ENCODE measurements around the gene GABARAP.
A peak's percentile ranks its signal among the peaks of the same experiment; 100 is the strongest.

GABARAP gene

GRCh38 chr17:7260651-7261378 lies 18.6 kb upstream of the GABARAP start:
- no peak for DNase-seq
- H3K36me3 ChIP-seq (ENCODE audit: control insufficient read depth, insufficient read depth, low read length), result peaks cover 15% of the 10 kb centered on the region
- peak overlapping the region; percentile 57 for H3K27ac ChIP-seq (ENCODE audit: insufficient read depth, low read length, poor library complexity, severe bottlenecking)
- peaks cover 30% of the 10 kb centered on the region for H3K4me1 ChIP-seq (ENCODE audit: control insufficient read depth, insufficient read depth, low read length, poor library complexity, severe bottlenecking)
- H3K27me3 ChIP-seq (replicated peaks; ENCODE audit: control insufficient read depth, insufficient read depth, low read length, poor library complexity, severe bottlenecking), result no peaks in the 10 kb centered on the region
- H3K9me3 ChIP-seq (ENCODE audit: control insufficient read depth, low read length), result no peaks in the 10 kb centered on the region
- H3K4me3 ChIP-seq (ENCODE audit: insufficient read depth, low read depth, low read length, poor library complexity, severe bottlenecking), result peak overlapping the region; percentile 62

GRCh38 chr17:7260151-7260550 lies 17.9 kb upstream of the GABARAP start:
- no peaks in the 10 kb centered on the region for H3K9me3 ChIP-seq (ENCODE audit: control insufficient read depth, low read length)

GRCh38 chr17:7259555-7259889 lies 17.3 kb upstream of the GABARAP start:
- Histone ChIP-seq H3K4me1 (ENCODE audit: control insufficient read depth, insufficient read depth, low read length, poor library complexity, severe bottlenecking) (peaks cover 30% of the 10 kb centered on the region), H3K4me3 (ENCODE audit: insufficient read depth, low read depth, low read length, poor library complexity, severe bottlenecking) (no peak overlapping the region), H3K36me3 (ENCODE audit: control insufficient read depth, insufficient read depth, low read length) (peaks cover 20% of the 10 kb centered on the region), H3K27me3 (replicated peaks; ENCODE audit: control insufficient read depth, insufficient read depth, low read length, poor library complexity, severe bottlenecking) (no peaks in the 10 kb centered on the region), H3K9me3 (ENCODE audit: control insufficient read depth, low read length) (no peaks in the 10 kb centered on the region), H3K27ac (ENCODE audit: insufficient read depth, low read length, poor library complexity, severe bottlenecking) (no peak overlapping the region)
- DNase-seq, result no peak

More at GRCh38 chr17:7260151-7260550, 17.9 kb upstream of the GABARAP start:
- no peaks in the 10 kb centered on the region for H3K27me3 ChIP-seq (replicated peaks; ENCODE audit: control insufficient read depth, insufficient read depth, low read length, poor library complexity, severe bottlenecking)
- no peak for DNase-seq
- H3K4me1 ChIP-seq (ENCODE audit: control insufficient read depth, insufficient read depth, low read length, poor library complexity, severe bottlenecking), result peaks cover 30% of the 10 kb centered on the region
- H3K4me3 ChIP-seq (ENCODE audit: insufficient read depth, low read depth, low read length, poor library complexity, severe bottlenecking), result no peak overlapping the region
- H3K36me3 ChIP-seq (ENCODE audit: control insufficient read depth, insufficient read depth, low read length), result peaks cover 15% of the 10 kb centered on the region
- H3K27ac ChIP-seq (ENCODE audit: insufficient read depth, low read length, poor library complexity, severe bottlenecking), result no peak overlapping the region

- Histone ChIP-seq H3K4me1 (ENCODE audit: control insufficient read depth, insufficient read depth, low read length, poor library complexity, severe bottlenecking) (peaks cover 30% of the 10 kb centered on the region), H3K9me3 (ENCODE audit: control insufficient read depth, low read length) (no peaks in the 10 kb centered on the region), H3K4me3 (ENCODE audit: insufficient read depth, low read depth, low read length, poor library complexity, severe bottlenecking) (no peak overlapping the region), H3K27me3 (replicated peaks; ENCODE audit: control insufficient read depth, insufficient read depth, low read length, poor library complexity, severe bottlenecking) (no peaks in the 10 kb centered on the region), H3K36me3 (ENCODE audit: control insufficient read depth, insufficient read depth, low read length) (peaks cover 23% of the 10 kb centered on the region), H3K27ac (ENCODE audit: insufficient read depth, low read length, poor library complexity, severe bottlenecking) (no peak overlapping the region)
- DNase-seq, result no peak
Measured at GRCh38 chr17:7258731-7259554, 16.7 kb upstream of the GABARAP start.

- DNase-seq, result no peak
- no peak overlapping the region for H3K27ac ChIP-seq (ENCODE audit: insufficient read depth, low read length, poor library complexity, severe bottlenecking)
- H3K27me3 ChIP-seq (replicated peaks; ENCODE audit: control insufficient read depth, insufficient read depth, low read length, poor library complexity, severe bottlenecking), result no peaks in the 10 kb centered on the region
- no peaks in the 10 kb centered on the region for H3K9me3 ChIP-seq (ENCODE audit: control insufficient read depth, low read length)
- H3K4me3 ChIP-seq (ENCODE audit: insufficient read depth, low read depth, low read length, poor library complexity, severe bottlenecking), result no peak overlapping the region
- H3K4me1 ChIP-seq (ENCODE audit: control insufficient read depth, insufficient read depth, low read length, poor library complexity, severe bottlenecking), result peaks cover 21% of the 10 kb centered on the region
- peaks cover 23% of the 10 kb centered on the region for H3K36me3 ChIP-seq (ENCODE audit: control insufficient read depth, insufficient read depth, low read length)
Measured at GRCh38 chr17:7256766-7257456, 14.7 kb upstream of the GABARAP start.

- Histone ChIP-seq H3K27ac (ENCODE audit: insufficient read depth, low read length, poor library complexity, severe bottlenecking) (no peak overlapping the region), H3K9me3 (ENCODE audit: control insufficient read depth, low read length) (no peaks in the 10 kb centered on the region), H3K4me1 (ENCODE audit: control insufficient read depth, insufficient read depth, low read length, poor library complexity, severe bottlenecking) (peaks cover 23% of the 10 kb centered on the region), H3K27me3 (replicated peaks; ENCODE audit: control insufficient read depth, insufficient read depth, low read length, poor library complexity, severe bottlenecking) (no peaks in the 10 kb centered on the region), H3K4me3 (ENCODE audit: insufficient read depth, low read depth, low read length, poor library complexity, severe bottlenecking) (no peak overlapping the region), H3K36me3 (ENCODE audit: control insufficient read depth, insufficient read depth, low read length) (peaks cover 23% of the 10 kb centered on the region)
- no peak for DNase-seq
Measured at GRCh38 chr17:7254511-7254910, 12.3 kb upstream of the GABARAP start.

GRCh38 chr17:7253082-7253481 lies 10.8 kb upstream of the GABARAP start:
- H3K4me1 ChIP-seq (ENCODE audit: control insufficient read depth, insufficient read depth, low read length, poor library complexity, severe bottlenecking), result peaks cover 31% of the 10 kb centered on the region
- peak overlapping the region; percentile 100 for H3K4me3 ChIP-seq (ENCODE audit: insufficient read depth, low read depth, low read length, poor library complexity, severe bottlenecking)
- DNase-seq, result no peak
- peaks cover 14% of the 10 kb centered on the region for H3K36me3 ChIP-seq (ENCODE audit: control insufficient read depth, insufficient read depth, low read length)
- H3K9me3 ChIP-seq (ENCODE audit: control insufficient read depth, low read length), result no peaks in the 10 kb centered on the region
- H3K27me3 ChIP-seq (replicated peaks; ENCODE audit: control insufficient read depth, insufficient read depth, low read length, poor library complexity, severe bottlenecking), result no peaks in the 10 kb centered on the region
- H3K27ac ChIP-seq (ENCODE audit: insufficient read depth, low read length, poor library complexity, severe bottlenecking), result peak overlapping the region; percentile 96

- peak within 1 kb of the TSS; percentile 100 for H3K4me3 ChIP-seq (ENCODE audit: insufficient read depth, low read depth, low read length, poor library complexity, severe bottlenecking)
- H3K36me3 ChIP-seq (ENCODE audit: control insufficient read depth, insufficient read depth, low read length), result peaks cover 14% of the 10 kb centered on the region
- peaks cover 31% of the 10 kb centered on the region for H3K4me1 ChIP-seq (ENCODE audit: control insufficient read depth, insufficient read depth, low read length, poor library complexity, severe bottlenecking)
- peak; percentile 79 to 86 (median 79) for DNase-seq
- no peaks in the 10 kb centered on the region for H3K27me3 ChIP-seq (replicated peaks; ENCODE audit: control insufficient read depth, insufficient read depth, low read length, poor library complexity, severe bottlenecking)
- no peaks in the 10 kb centered on the region for H3K9me3 ChIP-seq (ENCODE audit: control insufficient read depth, low read length)
- H3K27ac ChIP-seq (ENCODE audit: insufficient read depth, low read length, poor library complexity, severe bottlenecking), result peak within 1 kb of the TSS; percentile 96
Measured at GRCh38 chr17:7252176-7253043, 10.2 kb upstream of the GABARAP start, which contains the start of gene ELP5. Gene ELP5 (plus strand): TSS chr17:7252215. CDS start chr17:7252551, 336 bp downstream.

- H3K4me1 ChIP-seq (ENCODE audit: control insufficient read depth, insufficient read depth, low read length, poor library complexity, severe bottlenecking), result peaks cover 31% of the 10 kb centered on the region
- DNase-seq, result peak; percentile 97 to 100 (median 99)
- peak within 1 kb of the TSS; percentile 96 for H3K27ac ChIP-seq (ENCODE audit: insufficient read depth, low read length, poor library complexity, severe bottlenecking)
- peak within 1 kb of the TSS; percentile 100 for H3K4me3 ChIP-seq (ENCODE audit: insufficient read depth, low read depth, low read length, poor library complexity, severe bottlenecking)
- H3K9me3 ChIP-seq (ENCODE audit: control insufficient read depth, low read length), result no peaks in the 10 kb centered on the region
- peaks cover 13% of the 10 kb centered on the region for H3K36me3 ChIP-seq (ENCODE audit: control insufficient read depth, insufficient read depth, low read length)
- no peaks in the 10 kb centered on the region for H3K27me3 ChIP-seq (replicated peaks; ENCODE audit: control insufficient read depth, insufficient read depth, low read length, poor library complexity, severe bottlenecking)
Measured at GRCh38 chr17:7251661-7252175, 9.5 kb upstream of the GABARAP start, which contains the start of gene CTDNEP1. Gene CTDNEP1 (minus strand): TSS chr17:7251734. CDS start chr17:7251296, 438 bp downstream.

Measured in effector memory CD4-positive, alpha-beta T cell (primary cell).